GM12873 (cell line): Measurements from ENCODE around the gene ZNF19.

Experiments
- CTCF ChIP-seq: IDR thresholded peaks from 2 replicates; pipeline ENCODE4 v1.5.1; 2012; ENCODE audit warnings: low read depth, mild to moderate bottlenecking, moderate library complexity, low read length, control low read depth; ENCODE audit not compliant: insufficient read depth; ENCODE audit errors: missing control alignments

The ZNF19 gene

GRCh38 chr16:71424626-71425025, 64.5 kb downstream of the ZNF19 start:
- TF ChIP-seq CTCF, result no peak

- no peak for TF ChIP-seq CTCF
Measured at GRCh38 chr16:71423865-71424264, 65.3 kb downstream of the ZNF19 start.
